Activated CD8-positive, alpha-beta memory T cell treated with anti-CD3 and anti-CD28 coated beads for 48 hours (primary cell): ENCODE data around the gene EEF1A2.
"Not testable (repeated sequence)": the region's sequence is repeated elsewhere in the genome, so short reads cannot be mapped to it uniquely, and the experiment has no call there.

Experiments used
- DNase-seq, 3 experiments: peaks; one replicate each; pipeline ENCODE4 v3.0.0-alpha.2; 2020; ENCODE audit warnings: low read depth in 2 of 3, low spot score in 2 of 3

EEF1A2 gene

DNA sequence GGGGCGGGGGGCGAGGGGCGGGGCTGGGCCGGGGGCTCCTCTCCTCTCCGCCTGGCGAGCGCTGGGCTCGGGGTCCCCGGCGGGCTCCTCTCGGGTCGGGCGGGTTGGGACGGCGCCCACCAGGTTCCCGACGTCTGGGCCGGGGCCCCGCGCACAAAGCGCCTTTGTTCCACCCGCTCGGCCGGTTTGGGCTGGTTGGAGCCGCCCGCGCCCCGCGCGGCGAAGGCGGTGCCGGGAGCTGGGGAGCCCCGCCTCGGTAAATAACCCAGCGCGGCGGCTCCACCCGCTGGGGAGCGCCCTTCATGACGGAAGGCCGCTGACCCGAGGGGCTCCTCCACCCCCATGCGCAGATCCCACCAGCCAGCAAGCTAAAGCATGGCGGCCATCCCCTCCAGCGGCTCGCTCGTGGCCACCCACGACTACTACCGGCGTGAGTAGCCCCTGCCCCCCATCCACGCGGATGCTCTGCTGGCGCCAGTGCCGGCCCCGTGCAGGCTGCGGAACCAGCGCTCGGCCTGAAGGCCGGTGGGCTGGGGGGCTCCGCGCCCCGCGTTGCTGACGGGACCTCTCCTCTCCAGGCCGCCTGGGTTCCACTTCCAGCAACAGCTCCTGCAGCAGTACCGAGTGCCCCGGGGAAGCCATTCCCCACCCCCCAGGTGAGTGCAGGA, 22.2 kb upstream of the EEF1A2 start:
- DNase-seq, result peak; percentile 41 to 54 (median 44)

- DNase-seq, result peak; percentile 69 to 80 (median 79)
These were observed 21.6 kb upstream of the EEF1A2 start, which contains the start of gene PPDPF for GRCh38 chr20:63520504-63520933. PPDPF (plus strand) TSS chr20:63520765; CDS start chr20:63521309, 544 bp downstream.

DNA sequence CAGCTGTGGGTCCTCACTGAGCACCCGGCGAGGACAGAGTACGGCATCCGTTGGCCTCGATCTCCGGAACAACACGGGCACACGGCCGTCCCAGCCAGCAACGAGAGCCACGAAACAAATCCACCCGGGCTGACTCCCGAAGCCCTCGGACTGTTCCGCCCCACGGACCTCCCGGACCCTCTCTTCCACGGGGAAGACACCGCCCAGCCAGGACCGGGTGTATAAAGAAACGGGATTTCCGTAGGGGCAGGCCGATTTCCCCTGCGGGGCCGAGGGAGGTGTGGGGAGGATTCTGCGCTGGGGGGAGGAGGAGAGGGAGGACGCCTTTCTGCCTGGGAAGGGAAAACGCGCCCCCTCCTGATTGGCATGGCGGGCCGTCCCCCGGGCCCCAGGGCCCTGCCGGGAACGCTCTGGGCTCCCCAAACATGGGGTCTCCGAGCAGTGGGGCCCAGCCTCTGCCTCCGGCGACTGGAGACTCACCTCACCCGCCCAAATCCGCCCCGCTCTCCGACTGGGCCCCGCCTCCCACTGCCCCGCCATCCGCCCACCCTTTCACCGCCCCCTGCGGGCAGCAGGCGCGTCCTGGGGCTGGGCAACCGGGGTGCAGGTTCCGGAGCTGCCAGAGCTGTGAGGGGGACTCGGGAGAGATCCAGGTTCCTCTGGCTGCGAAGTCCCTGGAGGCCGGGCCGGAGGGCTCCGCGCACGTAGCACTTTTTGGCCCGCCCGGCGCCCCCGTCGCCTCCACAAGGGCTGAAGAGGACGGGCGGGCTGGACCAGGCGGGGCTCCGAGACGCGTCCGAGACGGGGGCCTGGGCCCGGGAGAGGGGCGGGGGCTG, 21.0 kb upstream of the EEF1A2 start:
- DNase-seq, result peak; percentile 41 to 57 (median 45)

GRCh38 chr20:63518946-63519667, 20.2 kb upstream of the EEF1A2 start:
- DNase-seq, result no peak

- no peak for DNase-seq
These were observed 19.5 kb upstream of the EEF1A2 start for GRCh38 chr20:63518351-63518861.

DNA sequence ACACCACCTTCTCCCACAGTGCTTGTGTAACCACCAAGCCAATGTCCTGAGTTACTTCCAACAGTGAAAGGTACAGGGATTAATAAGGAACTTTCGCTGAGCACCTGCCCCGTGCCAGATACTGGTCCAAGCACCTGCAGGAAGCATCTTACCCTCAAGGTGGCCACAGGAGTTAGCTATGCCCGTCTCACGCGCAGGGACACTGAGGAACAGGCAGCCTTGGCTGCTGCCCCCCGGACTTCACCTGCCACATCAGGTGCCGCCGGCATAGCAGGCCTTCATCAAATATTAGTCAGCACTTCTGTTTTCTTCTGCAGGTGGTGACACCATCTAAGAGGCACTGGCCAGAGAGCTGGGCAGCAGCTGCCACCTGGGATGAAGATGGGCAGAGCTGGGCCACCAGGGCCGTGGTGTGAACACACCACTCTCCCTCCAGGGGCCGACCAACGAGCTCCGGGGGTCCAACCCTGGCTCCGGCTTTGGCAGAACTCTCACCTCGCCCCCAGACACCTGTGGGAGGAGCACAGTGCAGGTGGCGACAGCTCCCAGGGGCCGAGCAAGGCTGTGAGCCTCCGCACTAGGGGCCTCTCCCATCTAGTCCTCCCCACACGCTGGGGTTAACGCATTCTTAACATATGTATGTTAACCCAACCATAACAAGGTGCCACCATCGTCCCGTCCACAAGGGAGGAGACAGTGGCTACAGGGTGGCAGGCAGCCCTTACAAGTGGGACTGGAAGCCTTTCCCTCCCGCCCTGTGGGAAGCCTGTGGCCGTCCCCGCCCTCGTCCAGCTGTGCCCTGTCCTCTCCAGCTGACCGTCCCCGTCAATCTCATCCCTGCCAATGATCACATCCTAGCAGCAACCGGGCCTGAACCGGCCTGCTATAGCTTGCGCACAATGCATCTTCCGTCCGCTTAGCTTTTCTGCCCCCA, 18.8 kb upstream of the EEF1A2 start:
- DNase-seq, result no peak

GRCh38 chr20:63514520-63514919, 15.6 kb upstream of the EEF1A2 start:
- not testable (repeated sequence) for DNase-seq

DNA sequence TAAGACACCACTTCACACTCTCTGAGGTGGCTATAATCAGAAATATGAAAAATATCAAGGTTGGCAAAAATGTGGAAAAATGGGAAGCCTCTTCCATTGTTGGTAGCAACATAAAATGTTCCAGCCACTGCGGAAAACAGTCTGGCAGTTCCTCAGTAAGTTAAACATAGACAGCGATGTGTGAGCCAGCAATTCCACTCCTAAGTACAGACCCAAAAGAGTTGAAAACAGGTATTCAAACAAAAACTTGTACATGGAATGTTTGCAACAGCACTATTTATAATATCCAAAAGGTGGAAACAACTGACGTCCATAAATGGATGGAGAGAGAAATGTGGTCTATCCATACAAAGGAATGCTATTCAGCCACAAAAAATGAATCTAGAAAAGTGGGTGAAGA, 14.3 kb upstream of the EEF1A2 start:
- no peak for DNase-seq

- DNase-seq, result no peak
These were observed 10.2 kb upstream of the EEF1A2 start for GRCh38 chr20:63509088-63509564.

DNA sequence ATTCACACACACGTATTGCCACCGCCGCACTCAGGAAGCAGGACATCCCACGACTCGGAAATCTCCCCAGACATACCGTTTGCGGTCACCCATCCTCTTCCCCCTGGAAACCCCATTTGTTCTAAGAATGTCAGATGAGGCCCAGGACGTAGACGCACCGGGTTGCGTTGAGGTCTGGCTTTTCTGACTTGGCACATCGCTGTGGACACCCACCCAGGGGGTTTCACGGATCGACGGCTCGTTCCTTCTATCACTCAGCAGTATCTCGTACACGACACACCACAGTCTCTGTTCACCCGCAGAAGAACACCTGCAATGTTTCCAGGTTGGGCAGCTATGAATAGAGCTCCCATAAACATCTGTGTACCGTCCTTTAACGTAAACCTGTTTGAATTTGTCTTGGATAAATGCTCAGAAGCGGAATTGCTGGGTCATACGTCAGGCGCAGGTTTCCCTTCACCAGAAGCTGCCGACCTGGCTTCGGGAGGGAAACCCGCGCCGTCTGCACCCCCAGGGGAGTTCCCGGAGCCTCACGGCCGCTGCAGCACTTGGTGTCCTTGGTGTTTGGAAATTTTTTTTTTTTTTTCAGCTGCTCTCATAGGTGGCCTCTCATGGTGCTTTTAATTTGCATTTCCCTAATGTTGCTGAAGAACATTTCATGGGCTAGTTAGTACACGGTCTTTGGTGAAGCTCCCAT, 9.3 kb upstream of the EEF1A2 start:
- no peak for DNase-seq

DNA sequence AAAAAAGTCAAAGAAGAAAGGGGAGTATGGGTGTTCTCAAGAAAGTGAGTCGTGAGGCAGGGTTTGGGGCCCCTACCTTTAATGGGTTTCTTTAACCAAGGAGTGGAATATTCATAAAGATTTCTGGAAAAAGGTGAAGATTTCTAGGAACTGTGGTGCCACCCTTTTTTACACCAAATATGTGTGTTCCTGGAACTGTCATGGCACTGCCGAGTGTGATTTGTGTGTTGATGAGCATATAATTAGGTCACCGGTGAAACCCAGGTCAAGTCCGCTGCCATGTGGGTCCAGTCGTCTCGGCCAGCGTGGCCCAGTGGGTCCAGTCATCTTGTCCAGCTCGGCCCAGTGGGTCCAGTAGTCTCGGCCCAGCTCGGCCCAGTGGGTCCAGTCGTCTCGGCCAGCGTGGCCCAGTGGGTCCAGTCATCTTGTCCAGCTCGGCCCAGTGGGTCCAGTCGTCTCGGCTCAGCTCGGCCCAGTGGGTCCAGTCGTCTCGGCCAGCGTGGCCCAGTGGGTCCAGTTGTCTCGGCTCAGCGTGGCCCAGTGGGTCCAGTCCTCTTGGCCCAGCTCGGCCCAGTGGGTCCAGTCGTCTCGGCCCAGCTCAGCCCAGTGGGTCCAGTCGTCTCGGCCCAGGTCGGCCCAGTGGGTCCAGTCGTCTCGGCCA, 8.3 kb upstream of the EEF1A2 start:
- no peak for DNase-seq

DNA sequence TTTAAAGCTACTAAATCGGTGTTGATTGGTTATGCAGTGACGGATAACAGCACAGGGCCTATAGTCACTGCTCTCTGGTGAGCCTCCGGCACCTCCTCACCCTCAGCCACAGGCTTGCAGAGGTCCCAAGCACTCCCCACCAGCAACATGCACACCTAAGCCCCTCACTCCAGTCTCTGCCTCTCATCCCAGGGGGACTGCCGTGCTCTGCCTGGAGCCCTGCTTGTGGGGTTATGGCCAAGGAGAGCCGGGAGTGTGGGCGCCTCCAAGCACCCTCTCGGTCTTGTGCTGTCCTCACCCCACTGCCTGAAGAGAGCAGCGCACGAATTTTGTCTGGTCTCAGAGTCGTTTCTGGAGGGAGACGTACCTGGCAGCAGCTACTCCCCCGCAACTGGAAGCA, 6.8 kb upstream of the EEF1A2 start:
- DNase-seq, result no peak

DNA sequence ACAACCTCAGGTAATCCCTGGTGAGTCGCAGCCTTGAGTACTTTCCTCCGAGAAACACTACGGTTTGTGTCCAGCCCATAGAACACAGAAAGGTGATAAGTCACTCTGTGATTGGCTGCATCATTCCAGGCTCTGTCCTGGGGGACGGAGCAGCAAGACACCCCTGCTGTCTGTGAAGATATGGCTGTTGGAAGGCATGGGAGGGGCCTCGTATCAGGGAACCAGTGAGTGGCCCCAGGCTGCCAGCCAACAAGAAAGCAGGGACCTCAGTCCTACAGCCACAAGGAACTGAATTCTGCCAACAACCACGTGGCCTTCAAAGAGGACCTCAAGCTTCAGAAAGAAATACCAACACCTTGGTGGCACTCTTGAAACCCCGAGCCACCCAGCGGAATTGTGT, 6.4 kb upstream of the EEF1A2 start:
- DNase-seq, result no peak

- no peak for DNase-seq
These were observed 5.8 kb upstream of the EEF1A2 start for GRCh38 chr20:63504642-63505041.

DNA sequence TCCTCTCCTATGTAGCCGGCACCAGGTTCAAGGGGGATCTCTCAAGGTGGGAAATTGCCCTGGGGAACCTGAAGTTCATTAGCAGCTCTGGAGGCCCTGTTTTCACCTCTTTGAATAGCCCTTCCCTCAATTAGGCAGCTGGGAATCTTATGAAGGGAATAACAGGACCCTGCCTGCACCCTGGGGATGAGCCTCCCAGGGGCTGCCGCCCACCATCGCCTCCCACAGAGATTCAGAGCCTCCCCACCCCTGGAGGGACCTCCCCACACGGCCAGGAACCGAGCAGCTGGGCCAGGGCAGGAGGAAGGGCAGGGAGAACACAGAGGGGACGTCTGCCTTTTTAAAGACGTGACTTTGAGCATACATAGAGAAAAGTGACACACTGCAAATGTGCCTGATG, 4.6 kb upstream of the EEF1A2 start:
- DNase-seq, result no peak

- DNase-seq, result no peak
These were observed 3.8 kb upstream of the EEF1A2 start for GRCh38 chr20:63502671-63503172.

DNA sequence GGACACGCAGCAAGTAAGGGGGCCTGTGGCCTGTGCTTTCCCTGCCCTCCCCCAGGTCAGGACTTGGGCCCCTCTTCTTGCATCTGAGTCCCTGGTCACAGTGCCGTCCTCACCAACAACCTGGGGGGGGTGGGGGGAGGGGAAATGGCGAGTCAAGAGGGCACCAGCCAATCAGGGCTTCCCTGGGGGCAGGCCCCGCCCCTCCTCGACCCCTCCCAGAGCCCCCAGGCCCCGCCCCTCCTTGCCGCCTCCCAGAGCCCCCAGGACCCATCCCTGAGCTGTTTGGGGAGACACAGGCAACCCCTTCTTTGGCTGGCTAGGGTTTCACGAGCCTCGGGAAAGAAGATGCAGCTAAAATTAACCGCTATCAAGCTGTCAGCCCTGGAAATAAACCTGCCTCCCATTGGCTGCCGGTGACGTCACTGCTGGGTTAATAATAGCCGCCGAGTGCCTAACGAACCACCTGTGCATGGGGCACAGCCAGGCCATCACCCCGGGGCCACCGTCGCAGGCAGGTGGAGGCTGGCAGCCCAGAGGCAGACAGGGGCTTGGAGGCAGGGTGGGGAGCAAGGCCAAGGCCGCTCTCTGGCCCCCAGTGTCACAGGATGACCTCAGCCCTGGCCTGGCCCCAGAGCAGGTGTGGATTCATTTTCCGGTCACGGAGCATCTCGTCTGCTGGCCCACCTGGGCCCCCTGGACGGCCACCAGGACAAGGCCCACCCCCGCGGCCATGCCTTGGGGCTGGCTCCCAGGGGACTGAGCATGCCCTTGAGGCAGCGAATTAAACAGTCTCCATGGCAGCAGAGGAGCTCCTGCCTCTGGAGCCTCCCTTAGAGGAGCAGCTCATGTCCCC, 3.2 kb upstream of the EEF1A2 start:
- DNase-seq, result no peak
